ENCODE results near the gene TBX1.
A peak's percentile ranks its signal among the peaks of the same experiment; 100 is the strongest.

Gene TBX1

GRCh38 chr22:19757140-19757984 is 3.2 kb upstream of the TBX1 start:
- peak overlapping the region; percentile 60 for H3K4me3 ChIP-seq (ENCODE audit: low read length)
- no peaks in the 10 kb centered on the region for H3K79me2 ChIP-seq (ENCODE audit: control insufficient read depth, low read length)
- peaks cover 4% of the 10 kb centered on the region; the same call in 1 of the 2 replicates for H3F3A ChIP-seq (ENCODE audit: control insufficient read depth, insufficient read depth)
- TF ChIP-seq CTCF (IDR thresholded peaks at IDR 0.05; ENCODE audit: low read depth, low read length, poor library complexity, severe bottlenecking), result no peak
- no peak for TF ChIP-seq EZH2phosphoT487 (IDR thresholded peaks at IDR 0.05; ENCODE audit: borderline replicate concordance, low read length)
- H3K4me1 ChIP-seq (ENCODE audit: control insufficient read depth, low read length), result peaks cover 21% of the 10 kb centered on the region
- H3K9me3 ChIP-seq (ENCODE audit: control insufficient read depth, insufficient read depth, low read length), result no peaks in the 10 kb centered on the region
- no peaks in the 10 kb centered on the region for H3K36me3 ChIP-seq (ENCODE audit: control insufficient read depth, low read length)
- no peaks in the 10 kb centered on the region for H3K9me2 ChIP-seq (replicated peaks; ENCODE audit: control insufficient read depth, low read length)
- H3K4me2 ChIP-seq (ENCODE audit: low read length), result peak overlapping the region; percentile 67
- H4K20me1 ChIP-seq (ENCODE audit: control insufficient read depth, insufficient read depth, low read depth, low read length), result no peaks in the 10 kb centered on the region
- H3K27ac ChIP-seq (ENCODE audit: low read depth, low read length), result no peak overlapping the region
- H3K27me3 ChIP-seq (ENCODE audit: control insufficient read depth, low read length), result peaks cover 81% of the 10 kb centered on the region

- Histone ChIP-seq H3K9me3 (ENCODE audit: control insufficient read depth, insufficient read depth, low read length) (no peaks in the 10 kb centered on the region), H3K27me3 (ENCODE audit: control insufficient read depth, low read length) (peaks cover 83% of the 10 kb centered on the region), H3K79me2 (ENCODE audit: control insufficient read depth, low read length) (no peaks in the 10 kb centered on the region), H3K4me3 (ENCODE audit: low read length) (no peak overlapping the region), H3K9me2 (replicated peaks; ENCODE audit: control insufficient read depth, low read length) (no peaks in the 10 kb centered on the region), H3K4me2 (ENCODE audit: low read length) (peak overlapping the region; percentile 67; the same call in 1 of the 2 replicates), H4K20me1 (ENCODE audit: control insufficient read depth, insufficient read depth, low read depth, low read length) (no peaks in the 10 kb centered on the region), H3K36me3 (ENCODE audit: control insufficient read depth, low read length) (no peaks in the 10 kb centered on the region), H3K4me1 (ENCODE audit: control insufficient read depth, low read length) (peaks cover 21% of the 10 kb centered on the region), H3K27ac (ENCODE audit: low read depth, low read length) (no peak overlapping the region), H3F3A (ENCODE audit: control insufficient read depth, insufficient read depth) (peaks cover 4% of the 10 kb centered on the region; the same call in 1 of the 2 replicates)
- TF ChIP-seq CTCF (IDR thresholded peaks at IDR 0.05; ENCODE audit: low read depth, low read length, poor library complexity, severe bottlenecking), result no peak
- no peak for TF ChIP-seq EZH2phosphoT487 (IDR thresholded peaks at IDR 0.05; ENCODE audit: borderline replicate concordance, low read length)
Measured at GRCh38 chr22:19757985-19758895, 2.3 kb upstream of the TBX1 start.

GRCh38 chr22:19758896-19759426 is 1.6 kb upstream of the TBX1 start:
- peaks cover 82% of the 10 kb centered on the region for H3K27me3 ChIP-seq (ENCODE audit: control insufficient read depth, low read length)
- no peaks in the 10 kb centered on the region for H3K9me3 ChIP-seq (ENCODE audit: control insufficient read depth, insufficient read depth, low read length)
- H3K27ac ChIP-seq (ENCODE audit: low read depth, low read length), result no peak overlapping the region
- H3K79me2 ChIP-seq (ENCODE audit: control insufficient read depth, low read length), result no peaks in the 10 kb centered on the region
- TF ChIP-seq CTCF (IDR thresholded peaks at IDR 0.05; ENCODE audit: low read depth, low read length, poor library complexity, severe bottlenecking) (no peak), EZH2phosphoT487 (IDR thresholded peaks at IDR 0.05; ENCODE audit: borderline replicate concordance, low read length) (no peak)
- H3K9me2 ChIP-seq (replicated peaks; ENCODE audit: control insufficient read depth, low read length), result no peaks in the 10 kb centered on the region
- H3K4me1 ChIP-seq (ENCODE audit: control insufficient read depth, low read length), result peaks cover 21% of the 10 kb centered on the region
- no peak overlapping the region for H3K4me2 ChIP-seq (ENCODE audit: low read length)
- no peak overlapping the region for H3K4me3 ChIP-seq (ENCODE audit: low read length)
- H3F3A ChIP-seq (ENCODE audit: control insufficient read depth, insufficient read depth), result peaks cover 4% of the 10 kb centered on the region; the same call in 1 of the 2 replicates
- H4K20me1 ChIP-seq (ENCODE audit: control insufficient read depth, insufficient read depth, low read depth, low read length), result no peaks in the 10 kb centered on the region
- no peaks in the 10 kb centered on the region for H3K36me3 ChIP-seq (ENCODE audit: control insufficient read depth, low read length)

Measured in DOHH2 (cell line).